LHCN-M2 (cell line): Measurements from ENCODE around the gene PIF1. TPM values are rescaled to one million over a fixed set of nuclear protein-coding genes. Genes with fewer than 3 reads are reported as not detected.

ENCODE experiments used
- DNase-seq: peaks from one replicate; pipeline ENCODE4 v3.0.0-alpha.2; 2012; ENCODE audit warnings: low read depth
- total RNA-seq: library from RNA; depleted of rRNA; stranded (reverse); fragments of >200 nt; gene quantifications from 2 replicates; pipeline ENCODE4 v1.2.3, GENCODE V29; 2014; rRNA removed

Gene PIF1
- total RNA-seq, 1 experiment from 2014 or later = 43.9 TPM

DNA sequence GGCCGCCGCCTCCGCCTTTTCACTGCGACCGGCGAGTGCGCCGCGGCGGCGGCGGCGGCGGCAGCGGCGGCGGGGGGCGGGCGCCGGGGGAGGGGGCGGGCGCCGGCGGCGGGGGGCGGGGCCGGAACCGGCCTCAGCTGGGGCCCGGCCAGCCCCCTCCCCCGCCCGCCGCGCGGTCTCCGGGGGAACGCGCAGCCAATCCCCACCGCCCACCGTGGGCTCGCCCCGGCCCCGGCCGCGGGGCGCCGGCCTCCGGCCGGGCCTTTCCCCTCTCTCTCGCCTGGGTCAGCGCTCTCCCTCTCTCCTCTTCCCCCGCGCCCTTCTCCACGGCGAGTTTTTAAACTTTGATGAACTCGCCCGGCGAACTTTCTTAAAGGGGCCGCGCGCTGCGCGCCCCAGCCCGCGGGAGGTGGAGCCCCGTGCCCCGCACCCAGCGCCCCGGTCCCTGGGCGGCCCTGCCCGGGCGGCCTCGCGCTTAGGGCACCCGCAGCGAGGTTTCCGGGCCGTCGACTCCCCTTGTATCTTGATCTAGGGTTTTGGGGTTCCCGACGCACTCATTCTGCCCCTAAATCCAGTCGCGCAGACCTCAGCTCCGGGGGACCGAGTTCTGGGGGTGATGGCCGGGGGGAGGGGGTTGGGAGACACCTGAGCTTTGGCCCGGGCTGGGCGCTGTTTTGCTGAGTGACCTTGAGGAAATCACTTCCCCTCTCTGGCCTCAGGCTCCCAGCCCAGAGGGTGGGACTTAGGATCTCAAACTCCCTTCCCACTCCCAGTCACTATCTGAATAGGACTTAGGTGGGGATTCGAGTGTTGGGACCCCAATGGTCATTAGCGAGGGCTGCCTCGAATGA lies 49.7 kb downstream of the PIF1 start, which contains the start of gene RBPMS2:
TSS of gene RBPMS2 (minus strand) at position 39 of the 851 bp plus-strand sequence. CDS start 270 bp downstream, outside the sequence.
- DNase-seq = no peak

DNA sequence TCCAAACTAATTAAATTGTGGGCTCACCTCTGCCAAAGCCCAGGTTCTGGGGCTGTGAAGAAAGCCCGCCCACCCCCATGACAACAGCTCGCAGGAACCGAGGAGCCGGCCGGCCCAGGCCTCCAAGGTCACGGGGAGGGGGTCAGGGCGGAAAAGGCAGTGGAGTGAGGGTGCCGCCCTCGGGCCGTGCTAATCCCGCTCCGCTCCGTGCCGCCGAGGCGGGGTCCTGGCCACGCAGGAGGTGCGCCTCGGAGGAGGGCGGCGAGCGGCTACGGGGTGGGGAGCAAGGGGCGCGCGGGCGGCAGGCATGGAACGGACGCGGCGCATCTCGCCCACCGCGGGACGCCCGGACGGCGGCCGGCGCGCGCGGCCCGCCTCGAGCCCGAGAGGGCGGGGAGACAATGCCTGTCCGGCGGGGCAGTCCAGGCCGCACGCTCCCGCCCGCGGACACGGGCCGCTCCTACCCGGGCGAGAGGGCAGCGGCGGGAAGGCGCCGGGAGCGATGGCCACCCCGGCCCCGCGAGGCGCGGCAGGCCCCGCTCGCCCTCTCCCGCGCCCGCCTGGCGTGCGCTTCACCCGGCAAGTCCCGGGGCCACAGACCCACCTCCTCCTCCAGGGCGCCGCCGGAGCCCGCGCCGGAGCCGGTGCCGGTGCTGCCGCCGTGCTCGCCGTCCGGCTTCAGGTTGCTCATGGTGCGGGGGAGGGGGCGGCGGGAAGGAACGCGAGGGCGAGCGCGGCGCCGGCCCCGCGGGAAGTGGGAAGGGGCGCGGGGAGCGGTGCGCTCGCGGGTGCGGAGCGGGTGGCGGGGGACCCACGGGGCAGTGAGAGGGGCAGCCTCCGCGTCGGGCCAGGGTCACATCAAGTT lies 50.6 kb downstream of the PIF1 start:
- DNase-seq = no peak

DNA sequence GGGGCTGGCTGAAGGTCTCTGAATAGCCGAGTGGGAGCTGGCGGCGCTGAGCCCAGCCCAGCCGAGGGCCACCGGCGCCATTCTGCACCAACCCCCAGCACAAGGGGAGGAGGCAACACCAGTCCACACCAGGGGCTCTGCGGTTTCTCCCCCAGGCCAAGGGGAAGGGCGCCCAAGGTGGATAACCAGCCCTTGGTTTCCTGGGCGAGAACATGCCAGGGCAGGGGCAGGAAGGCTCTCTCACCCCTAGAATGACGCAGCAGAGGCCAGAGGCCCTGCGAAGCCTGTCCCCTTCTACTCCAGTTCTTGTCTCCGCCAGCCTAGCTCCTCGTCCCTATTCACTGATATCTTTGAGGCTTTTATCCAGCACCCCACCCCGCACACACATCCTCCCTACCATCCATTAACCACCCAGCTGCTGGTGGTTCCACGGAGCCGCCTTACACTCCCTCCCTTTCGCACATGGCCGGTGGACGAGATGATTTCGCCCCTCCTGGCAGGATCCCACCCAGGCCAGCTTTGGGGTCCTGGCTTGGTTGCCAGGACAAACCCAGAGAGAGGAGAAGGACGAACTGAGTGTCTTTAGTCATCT lies 51.3 kb downstream of the PIF1 start:
- no peak for DNase-seq

DNA sequence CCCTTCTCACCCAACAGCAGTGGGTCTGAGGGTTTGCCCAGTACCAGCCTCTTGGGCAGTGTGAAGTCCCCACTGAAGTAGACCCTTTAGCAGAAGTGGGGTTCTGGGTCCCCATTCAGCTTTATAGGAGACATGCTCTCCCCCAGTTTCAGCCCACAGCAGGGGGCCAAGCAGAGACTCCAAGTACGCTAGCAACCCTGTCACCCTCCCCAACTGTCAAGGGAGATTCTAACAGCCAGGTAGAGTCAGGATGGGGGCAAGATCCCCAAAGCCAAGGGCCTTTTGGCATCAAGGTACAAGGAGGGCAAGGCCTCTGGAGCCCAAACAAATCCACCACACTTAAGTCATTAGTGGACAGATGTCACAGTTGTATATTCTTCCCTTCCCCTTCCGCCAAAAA lies 51.8 kb downstream of the PIF1 start:
- DNase-seq = no peak

DNA sequence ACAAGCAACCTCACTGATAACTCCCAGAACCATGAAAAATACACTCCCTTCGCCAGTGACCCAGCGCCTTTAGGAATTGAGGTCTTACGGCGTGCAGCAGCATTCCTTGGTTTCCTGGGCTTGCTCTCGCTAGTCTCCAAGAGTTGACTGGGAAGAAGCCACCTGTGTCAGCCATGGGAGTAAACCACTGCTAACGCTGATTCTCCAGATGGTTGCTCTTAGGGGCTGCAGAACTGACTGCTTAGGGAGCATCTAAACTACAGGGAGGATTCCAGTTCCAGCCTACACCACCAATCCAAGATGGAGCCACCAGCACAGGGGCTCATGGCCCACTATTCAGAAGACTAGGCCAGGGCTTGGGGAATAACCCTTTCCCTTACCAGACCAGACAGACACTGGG lies 52.5 kb downstream of the PIF1 start:
- no peak for DNase-seq

DNA sequence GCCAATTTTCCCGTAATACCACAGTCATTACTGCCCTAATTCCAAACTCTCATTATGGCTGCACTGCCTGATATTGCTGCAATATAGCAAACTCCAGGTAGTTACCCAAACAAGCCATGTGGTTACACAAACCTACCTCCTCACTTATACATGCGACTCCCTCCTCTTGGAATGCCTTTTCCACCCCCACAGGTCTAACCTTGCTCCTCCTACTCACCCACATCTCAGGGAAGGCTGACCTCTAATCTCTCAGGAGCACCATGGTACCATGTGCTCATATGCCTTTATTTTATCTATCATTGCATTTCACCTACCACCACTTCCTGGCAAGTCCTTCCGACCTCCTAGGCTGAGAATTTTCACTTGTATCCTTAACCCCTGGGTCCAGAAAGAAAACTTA lies 53.0 kb downstream of the PIF1 start:
- no peak for DNase-seq

DNA sequence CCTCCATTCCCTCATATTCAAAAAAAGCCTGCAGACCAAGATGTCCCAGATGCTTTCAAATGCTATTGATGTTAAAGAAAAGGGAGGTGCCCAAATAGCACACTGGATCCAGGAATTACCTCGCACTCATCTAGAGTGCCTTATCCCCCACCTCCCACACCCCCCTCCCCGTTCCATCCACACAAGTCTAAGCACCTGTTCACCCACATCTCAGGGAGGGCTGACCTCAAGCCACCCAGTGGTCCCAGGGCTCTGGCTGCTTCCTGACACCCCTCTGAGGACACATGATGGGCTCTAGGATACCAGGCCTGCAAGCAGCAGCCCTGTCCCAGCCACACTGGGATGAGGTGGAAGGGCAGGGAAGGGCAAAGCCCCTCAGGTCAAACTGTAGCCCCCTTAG lies 54.8 kb downstream of the PIF1 start:
- DNase-seq = no peak

DNA sequence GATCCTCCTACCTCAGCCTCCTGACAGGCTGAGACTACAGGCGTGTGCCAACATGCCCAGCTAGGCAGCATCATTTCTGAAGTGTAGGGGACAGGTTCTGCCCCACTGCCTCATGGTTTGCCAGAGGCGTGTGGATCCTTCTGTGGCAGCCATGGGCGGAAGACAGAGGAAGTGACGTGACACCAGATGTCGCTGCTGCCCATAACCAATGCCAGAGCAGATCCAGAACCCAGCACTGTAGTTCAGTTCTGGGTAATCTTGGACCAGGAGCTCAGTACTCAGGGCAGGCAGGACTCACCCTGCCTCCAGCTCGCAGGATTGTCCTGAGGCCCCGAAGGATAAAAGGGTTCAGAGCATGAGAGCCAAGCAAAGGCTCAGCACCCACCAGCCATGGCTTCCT lies 58.2 kb downstream of the PIF1 start:
- no peak for DNase-seq

DNA sequence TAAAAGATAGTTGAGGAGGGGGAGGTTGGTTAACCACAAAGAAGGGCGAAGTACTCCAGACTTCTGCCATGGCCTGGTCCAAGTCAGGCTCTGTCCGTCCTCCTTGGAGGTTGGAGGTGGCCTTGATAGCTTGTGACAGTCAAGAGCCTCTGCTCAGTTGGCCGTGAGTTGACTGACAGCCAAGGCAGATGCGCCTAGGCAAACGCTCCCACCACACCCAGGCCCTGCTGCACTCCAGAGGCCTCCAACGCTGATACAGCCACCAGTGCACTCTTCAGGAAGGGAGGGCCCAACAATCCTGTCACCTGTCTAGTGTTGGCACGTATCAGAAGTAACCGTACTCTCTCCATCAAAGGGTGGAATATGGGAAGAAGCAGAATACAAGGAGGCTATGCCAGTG lies 59.4 kb downstream of the PIF1 start:
- no peak for DNase-seq

Other genes starting within 250 kb of the PIF1 start
- not detected in 2 replicates for gene RBPMS2, start 50.1 kb downstream of the PIF1 start, total RNA-seq
- gene PLEKHO2, start 16.3 kb upstream of the PIF1 start, total RNA-seq = 26.7 and 33.8 TPM in 2 replicates
- 1.9 and 2.8 TPM in 2 replicates for gene ANKDD1A, start 86.3 kb upstream of the PIF1 start, total RNA-seq
- gene SPG21, start 164.3 kb upstream of the PIF1 start, total RNA-seq = 96.8 and 99.6 TPM in 2 replicates
- 28.7 and 36.5 TPM in 2 replicates for gene MTFMT, start 204.0 kb upstream of the PIF1 start, total RNA-seq
- 0.23 TPM in 1 of 2 replicates, not detected in the other for gene SLC51B, start 219.7 kb upstream of the PIF1 start, total RNA-seq
- gene RASL12, start 242.3 kb upstream of the PIF1 start, total RNA-seq = not detected in 2 replicates